ENCODE measurements around the gene POMP.
"Not testable (repeated sequence)": the region's sequence is repeated elsewhere in the genome, so short reads cannot be mapped to it uniquely, and the experiment has no call there.

POMP gene

DNA sequence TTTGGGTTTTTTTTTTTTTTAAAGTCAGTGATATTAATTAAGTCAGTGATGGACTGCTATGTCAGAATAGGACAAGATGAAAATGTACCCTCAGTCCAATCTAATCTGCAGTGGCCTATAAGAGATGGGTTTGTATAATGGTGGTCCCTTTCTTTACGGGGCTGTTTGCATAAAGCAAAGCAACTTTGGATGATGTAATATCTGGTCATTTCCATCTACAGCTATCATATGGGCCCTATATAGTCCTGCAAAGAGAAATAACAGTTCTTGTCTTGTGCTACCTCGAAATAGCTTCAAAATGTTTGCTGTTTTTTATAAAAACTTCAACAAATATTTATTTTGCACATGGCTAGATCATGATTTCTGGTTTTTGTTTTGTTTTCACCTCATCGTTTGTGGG lies 20.2 kb upstream of the POMP start:
- no peak for DNase-seq

DNA sequence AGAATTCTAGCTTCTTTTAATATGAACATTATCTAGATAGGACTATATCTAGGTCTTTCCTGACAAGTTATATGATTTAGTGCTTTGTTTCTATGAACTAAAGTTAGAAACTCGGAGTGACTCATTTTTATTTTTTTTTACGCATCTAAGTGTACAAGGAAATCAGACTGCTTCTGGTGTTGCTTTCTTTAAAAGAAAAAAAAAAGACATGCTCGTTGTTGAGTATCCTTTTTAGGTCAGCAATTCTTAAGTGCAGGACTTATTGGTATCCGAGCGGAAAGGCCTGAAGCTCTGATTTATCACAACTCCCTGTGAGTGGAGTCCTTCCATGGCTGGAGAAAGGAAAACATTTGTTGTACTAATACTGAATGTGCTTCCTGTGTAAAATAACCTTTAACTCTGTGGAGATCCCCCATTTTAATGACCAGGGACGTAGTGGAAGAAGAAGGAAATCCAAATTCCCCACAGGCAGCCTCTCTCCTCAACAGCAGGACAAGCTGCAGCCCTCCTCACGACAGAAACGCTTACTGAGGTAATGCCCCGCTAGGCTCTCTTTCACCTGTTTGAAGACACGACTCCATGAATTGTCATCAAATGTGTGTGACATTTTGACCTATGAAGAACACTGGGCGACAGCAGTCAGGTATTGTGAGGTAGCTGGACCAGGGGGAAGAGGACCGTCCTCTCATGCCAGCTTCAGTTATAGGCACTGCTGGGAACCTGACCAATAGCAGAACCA lies 17.9 kb upstream of the POMP start:
- DNase-seq = peak; percentile 19

DNA sequence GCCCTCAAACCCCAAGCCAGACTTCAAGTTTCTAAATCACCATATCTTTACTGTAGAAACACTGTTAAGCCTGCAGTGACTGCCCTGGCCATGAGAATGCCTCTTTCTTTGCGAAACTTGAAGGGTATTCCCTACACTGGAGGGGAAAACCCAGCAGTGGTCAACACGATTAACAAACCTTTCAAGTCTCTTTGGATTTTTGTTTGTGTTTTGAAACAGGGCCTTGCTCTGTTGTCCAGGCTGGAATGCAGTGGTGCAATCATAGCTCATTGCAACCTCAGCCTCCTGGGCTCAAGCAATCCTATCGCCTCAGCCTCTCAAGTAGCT lies 17.4 kb upstream of the POMP start:
- DNase-seq = no peak

DNA sequence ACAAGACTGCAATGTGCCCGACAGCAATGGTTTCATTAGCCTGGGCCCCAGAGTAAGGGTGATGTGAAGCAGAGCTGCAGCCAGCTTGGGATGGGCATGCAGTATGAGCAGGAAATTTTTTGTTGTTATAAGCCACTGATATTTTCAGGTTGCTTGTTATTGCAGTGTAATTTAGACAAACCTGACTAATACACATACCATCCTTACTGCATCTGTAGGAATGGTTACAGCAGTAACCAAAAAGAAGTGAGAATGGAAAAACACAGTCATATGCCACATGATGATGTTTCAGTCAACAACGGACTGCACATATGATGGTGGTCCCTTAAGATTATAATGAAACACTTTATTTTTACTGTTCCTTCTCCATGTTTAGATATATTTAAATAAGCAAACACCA lies 8.6 kb upstream of the POMP start:
- DNase-seq = no peak

- DNase-seq = no peak
Observed at GRCh38 chr13:28651810-28652401, 7.0 kb upstream of the POMP start.

DNA sequence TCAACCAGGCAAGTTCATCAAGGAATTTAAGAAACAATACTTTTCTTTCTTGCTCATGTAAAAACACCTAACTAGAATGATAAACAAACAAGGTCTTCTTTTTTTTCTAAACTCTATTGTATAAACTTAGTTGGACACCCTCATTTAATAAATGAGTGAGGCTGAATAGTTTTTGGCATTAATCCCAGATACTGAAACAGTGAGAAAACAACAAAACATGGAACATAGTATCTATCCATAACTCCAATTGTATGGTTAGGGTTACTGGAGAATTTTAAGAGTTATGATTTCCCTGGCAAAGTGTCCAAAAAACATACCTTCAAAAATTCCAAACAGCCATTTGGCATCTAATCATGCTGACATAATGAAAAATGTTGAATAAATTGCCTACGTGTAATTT lies 5.8 kb upstream of the POMP start:
- DNase-seq = peak; percentile 19

DNA sequence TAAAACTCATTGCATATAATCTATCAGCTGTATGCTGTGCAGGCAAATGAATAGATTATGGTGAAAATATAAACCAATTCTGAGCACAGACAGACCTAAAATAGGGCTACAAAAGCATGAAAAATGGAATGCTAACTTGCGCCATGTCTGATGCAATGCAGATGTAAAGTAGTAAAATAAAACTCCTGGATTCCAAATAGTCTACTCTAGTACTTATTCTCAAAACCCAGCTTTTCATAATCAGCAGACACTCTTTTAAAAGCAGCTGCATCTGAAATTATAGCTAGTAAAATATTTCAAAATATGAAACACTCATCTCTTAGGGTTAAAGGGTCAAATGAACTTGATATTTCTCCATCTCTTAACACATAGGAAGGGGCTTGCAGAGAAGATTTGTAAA lies 4.7 kb upstream of the POMP start:
- DNase-seq = peak; percentile 38

DNA sequence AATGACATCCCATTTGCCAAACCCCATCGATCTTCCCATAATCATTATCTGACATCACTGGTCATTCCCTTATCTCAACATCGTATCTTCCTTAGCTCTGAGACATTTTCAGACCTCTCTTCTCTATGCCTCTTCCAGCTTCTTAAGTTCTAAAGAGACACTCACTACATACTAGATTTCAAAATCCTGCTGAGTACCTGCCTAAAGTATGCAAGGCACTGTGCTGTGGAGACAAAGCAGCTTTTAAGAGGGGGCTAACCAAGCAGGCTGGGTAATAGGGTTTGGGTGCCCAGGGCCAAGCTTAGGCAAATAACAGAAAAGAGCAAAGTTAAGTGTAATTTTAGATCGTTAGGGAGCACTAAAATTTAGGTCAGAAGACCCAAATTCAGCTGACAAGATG lies 3.4 kb upstream of the POMP start:
- peak; percentile 73 for DNase-seq

DNA sequence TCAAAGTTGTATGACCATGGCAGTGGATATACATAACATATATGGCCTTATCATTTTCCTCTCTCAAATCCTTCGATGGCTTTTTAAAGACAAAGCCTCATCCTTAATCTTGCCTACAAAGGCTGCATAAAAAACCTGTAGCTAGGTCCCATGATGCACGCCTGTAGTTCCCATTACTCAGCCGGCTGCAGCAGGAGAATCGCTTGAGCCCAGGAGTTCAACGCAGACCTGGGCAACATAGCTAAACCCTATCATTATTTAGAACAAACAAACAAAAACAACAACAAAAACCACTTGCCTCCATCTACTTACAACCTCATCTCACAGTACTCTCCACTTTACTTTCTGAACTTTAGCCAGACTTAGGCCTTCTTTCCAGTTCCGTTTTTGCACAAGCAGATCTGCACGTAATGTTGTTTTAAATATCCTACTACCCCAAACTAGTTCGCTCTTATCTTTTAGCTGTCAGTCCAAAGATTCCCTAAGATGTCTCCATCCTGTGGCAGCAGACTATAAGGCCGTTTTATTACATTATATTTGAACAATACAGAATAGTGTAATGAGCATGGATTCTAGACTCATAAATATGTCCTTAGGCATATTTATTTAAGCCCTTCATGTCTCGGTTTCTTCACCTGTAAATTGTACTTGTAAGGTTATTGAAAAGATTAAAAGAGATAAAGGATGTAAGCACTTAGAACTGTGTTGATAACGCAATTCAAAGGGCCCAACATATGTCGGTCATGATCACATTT lies 969 bp upstream of the POMP start:
- DNase-seq = peak; percentile 34

DNA sequence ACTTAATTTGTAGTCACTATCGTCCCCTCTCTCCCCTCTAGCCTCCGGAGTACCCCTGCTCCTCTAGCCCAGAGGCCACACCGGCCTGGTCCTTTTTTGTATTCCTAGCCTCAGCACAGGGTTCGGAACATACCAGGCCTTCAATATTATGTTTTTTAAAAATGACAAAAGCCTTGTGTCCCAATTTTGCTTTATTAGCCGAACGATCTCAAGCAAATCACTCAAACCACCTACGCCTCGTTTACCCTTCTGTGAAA lies 463 bp upstream of the POMP start:
- no peak for DNase-seq

DNA sequence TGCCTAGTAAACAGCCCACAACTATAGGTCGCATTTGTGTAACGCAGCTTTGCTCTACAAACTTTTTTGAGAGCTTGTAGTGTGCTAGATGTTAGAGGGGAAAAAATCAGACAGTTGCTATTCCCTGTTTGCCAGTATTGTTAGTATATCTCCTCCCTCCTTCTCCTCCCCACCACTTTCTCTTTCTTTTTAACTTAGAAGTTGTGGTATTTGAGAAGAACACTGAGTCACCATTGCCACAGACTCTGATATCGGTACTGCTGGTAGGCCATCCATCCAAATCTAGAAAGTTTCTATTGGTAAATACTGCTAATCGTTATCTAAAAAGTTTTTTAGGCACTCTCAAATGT lies 666 bp downstream of the POMP start:
- DNase-seq = peak; percentile 49

DNA sequence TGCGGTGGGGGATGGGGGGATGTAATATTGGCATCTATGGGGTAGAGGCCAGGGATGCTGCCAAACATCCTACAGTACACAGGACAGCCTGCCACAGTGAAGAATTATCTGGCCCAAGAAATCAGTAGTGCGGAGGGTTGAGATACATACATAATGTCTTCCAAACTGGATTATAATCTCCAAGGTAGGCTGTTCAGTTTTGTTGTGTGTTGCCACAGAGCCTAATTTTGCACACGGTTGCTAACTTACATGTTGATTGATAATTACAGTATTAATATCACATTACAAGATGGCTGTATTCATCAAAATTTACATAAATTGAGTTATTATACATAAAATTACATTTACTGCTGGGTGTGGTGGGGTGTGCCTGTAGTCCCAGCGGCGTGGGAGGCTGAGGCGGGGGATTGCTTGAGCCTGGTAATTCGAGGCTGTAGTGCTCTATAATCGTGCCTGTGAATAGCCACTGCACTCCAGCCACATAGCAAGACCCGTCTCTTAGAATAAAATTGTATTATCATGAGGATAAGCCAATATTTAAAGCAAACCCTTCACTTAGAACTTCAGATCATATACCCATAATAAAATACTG lies 8.1 kb downstream of the POMP start:
- no peak for DNase-seq

DNA sequence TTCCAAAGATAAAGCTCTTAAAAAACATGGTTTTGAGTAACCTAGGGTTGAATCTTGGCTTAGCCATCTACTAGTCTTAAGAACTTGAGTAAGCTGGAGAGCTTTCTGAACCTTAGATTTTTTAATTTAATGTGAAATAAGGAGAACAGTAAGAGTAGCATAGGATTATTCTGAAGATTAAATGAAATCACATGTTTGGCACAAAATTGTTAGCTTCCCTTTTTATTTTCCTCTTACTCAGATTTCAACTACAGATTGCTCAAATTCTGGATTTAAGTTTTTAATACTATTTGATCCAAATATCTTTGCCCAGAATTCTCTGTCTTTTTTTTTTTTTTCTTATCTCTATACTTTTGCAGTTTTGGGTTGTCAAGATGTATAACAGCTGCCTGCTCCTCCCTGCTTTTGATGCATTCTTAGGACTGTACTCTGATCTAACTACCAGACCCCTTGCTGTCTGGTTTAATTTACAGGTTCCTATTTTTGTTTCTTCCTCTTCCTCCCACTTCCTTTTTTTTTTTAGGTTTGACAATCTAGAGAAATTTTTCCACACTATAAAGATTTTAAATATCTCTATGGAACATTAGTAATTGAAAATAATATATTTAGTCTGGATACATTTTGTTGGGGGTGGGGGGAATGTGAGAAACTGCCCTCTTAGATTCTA lies 12.3 kb downstream of the POMP start:
- DNase-seq = no peak

- DNase-seq = peak; percentile 8
Observed at GRCh38 chr13:28678809-28679208, 19.9 kb downstream of the POMP start.

DNA sequence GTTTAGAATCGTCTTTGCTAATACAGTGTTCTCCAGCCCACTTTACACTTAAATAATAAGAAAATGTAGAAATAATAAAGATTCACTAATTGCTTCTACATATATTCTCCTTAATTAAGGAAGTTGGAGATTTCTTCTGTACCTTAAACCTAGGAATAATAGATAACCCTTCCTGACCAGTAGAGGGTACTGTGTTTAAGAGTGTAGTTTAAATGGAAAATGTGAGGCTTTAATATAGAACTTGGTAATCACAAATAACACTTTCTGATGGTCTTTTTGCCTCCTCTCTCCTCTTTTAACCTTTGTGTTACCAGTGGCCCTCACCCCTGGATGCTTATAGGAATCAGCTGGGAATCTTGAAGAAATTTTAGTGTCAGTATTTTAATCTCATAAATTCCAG lies 20.7 kb downstream of the POMP start:
- peak; percentile 19 for DNase-seq

DNA sequence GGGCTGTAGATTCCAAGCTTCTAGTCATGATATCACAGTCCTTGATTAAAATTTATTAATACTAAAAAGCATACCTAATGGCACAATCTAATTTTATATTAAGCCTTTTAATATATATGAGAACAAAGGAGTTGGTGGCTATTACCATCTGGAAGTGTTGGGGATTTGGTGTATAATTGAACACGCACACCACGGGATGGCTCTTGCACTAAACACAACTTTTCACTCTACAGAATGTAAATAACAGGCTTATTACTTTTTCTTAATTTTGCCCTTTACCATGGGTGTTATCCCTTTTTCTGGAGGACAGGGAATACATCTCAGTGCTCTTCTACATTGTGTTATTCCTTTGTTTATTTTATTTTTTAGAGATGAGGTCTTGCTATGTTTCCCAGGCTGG lies 21.6 kb downstream of the POMP start:
- no peak for DNase-seq

- DNase-seq = not testable (repeated sequence)
Observed at GRCh38 chr13:28683169-28683568, 24.2 kb downstream of the POMP start.

- DNase-seq = no peak
Observed at GRCh38 chr13:28684257-28684656, 25.3 kb downstream of the POMP start.

- DNase-seq = no peak
Observed at GRCh38 chr13:28685114-28685513, 26.2 kb downstream of the POMP start.

DNA sequence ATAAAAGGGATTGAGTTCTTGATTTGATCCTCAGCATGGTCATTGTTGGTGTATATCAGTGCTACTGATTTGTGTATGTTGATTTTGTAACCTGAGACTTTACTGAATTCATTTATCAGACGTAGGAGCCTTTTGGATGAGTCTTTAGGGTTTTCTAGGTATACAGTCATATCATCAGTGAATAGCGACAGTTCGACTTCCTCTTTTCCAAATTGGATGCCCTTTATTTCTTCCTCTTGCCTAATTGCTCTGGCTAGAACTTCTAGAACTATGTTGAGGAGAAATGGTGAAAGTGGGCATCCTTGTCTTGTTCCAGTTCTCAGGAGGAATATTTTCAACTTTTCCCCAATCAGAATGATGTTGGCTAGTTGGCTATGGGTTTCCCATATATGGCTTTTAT lies 27.0 kb downstream of the POMP start:
- DNase-seq = no peak

DNA sequence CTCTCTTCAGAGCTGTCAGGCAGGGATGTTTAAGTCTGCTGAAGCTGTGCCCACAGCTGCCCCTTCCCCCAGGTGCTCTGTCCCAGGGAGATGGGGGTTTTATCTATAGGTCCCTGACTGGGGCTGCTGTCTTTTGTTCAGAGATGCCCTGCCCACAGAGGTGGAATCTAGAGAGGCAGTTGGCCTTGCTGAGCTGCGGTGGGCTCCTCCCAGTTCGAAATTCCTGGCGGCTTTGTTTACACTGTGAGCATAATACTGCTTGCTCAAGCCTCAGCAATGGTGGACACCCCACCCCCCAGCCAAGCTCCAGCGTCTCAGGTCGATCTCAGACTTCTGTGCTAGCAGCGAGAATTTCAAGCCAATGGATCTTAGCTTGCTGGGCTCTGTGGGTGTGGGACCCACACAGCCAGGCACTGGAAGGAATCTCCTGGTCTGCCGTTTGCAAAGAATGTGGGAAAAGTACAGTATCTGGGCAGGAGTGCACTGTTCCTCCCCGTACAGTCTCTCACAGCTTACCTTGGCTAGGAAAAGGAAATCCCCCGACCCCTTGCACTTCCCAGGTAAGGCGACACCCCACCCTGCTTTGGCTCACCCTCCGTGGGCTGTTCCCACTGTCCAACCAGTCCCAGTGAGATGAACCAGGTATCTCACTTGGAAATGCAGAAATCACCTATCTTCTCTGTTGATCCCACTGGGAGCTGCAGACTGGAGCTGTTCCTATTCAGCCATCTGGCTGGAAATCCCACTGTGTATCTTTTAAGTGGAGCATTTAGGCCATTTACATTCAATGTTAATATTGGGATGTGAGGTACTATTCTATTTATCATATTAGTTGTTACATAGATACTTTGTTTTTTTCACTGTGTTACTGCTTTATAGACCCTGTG lies 34.9 kb downstream of the POMP start:
- DNase-seq = peak; percentile 46

DNA sequence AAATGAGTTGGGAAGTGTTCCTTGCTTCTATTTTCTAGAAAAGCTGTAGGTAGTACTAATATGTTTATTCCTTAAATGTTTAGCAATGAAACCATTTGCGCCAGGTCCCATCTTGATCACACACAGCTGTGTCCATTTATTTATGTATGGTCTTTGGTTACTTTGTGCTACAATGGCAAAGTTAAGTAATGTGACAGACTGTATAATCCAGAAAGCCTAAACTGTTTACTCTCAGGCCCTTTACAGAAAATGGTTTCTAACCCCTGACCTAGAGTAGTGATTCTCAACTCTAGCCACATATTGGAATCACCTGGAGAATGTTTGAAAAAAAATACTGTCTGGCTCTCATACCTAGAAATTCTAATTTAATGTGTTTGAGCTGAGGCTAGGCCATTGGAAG lies 38.5 kb downstream of the POMP start:
- no peak for DNase-seq

DNA sequence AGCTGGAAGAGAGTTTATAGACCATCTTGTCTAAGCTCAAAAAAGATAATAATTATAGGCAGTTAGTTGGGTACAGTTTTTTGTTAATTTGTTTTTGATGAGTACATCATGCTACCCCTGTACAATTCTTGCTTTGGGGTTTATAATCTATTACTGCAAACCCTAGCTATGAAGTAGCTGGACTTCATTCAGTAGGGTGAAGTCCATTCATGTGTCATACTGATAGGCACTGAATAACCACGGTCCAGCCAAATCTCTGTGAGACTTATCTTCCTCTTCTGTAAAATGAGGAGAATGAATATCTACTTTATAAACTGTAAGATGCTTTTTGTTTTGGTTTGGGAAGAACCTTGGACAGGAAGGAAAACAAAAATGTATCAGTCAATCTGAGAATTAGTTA lies 40.3 kb downstream of the POMP start:
- no peak for DNase-seq

All from fibroblast of skin of right biceps (primary cell).